Liver (tissue), 3 donors: ENCODE data around the gene ALMS1.

ENCODE experiments used
- ATF3 ChIP-seq: IDR thresholded peaks from 2 replicates; pipeline ENCODE4 v1.6.1; 2016; ENCODE audit warnings: antibody characterized with exemption
- CTCF ChIP-seq: fragments of 150-350 bp; IDR thresholded peaks from 2 replicates; pipeline ENCODE4 v1.5.1; 2017; ENCODE audit warnings: improper control_type of control experiment, low read depth, low read length; ENCODE audit not compliant: missing input control
- FOXA2 ChIP-seq: IDR thresholded peaks from 2 replicates; pipeline ENCODE4 v1.6.1; 2016; ENCODE audit warnings: antibody characterized with exemption
- GABPA ChIP-seq, 2 donors: IDR thresholded peaks in 1 of 2; conservative IDR thresholded peaks in 1 of 2; 2 replicates each; pipeline ENCODE4 v1.6.1; 2016; ENCODE audit warnings: antibody characterized with exemption in 2 of 2, mild to moderate bottlenecking in 1 of 2, moderate library complexity in 1 of 2
- donor health status: healthy.
- donor health status: healthy.

- TF ChIP-seq CTCF = no peak
- TF ChIP-seq ATF3 = no peak
- TF ChIP-seq GABPA (IDR thresholded peaks at IDR 0.05 in 1 of 2, conservative IDR thresholded peaks at IDR 0.05 in 1 of 2) = no peak
- no peak for TF ChIP-seq FOXA2
These were observed 29.1 kb downstream of the ALMS1 start for GRCh38 chr2:73414696-73415095.
